H9 (cell line): ENCODE measurements around the gene PTPN23. TPM values are rescaled to one million over a fixed set of nuclear protein-coding genes. Genes with fewer than 3 reads are reported as not detected.

Experiments used
- DNase-seq: peaks from one replicate; pipeline ENCODE4 v3.0.0-alpha.2; 2017
- H2AFZ ChIP-seq: one replicate; pipeline ENCODE4 v1.6.1; 2013; ENCODE audit warnings: mild to moderate bottlenecking, low read length, control low read depth, moderate library complexity
- H2AK5ac ChIP-seq: 2 replicates; pipeline ENCODE4 v1.6.1; 2013; ENCODE audit warnings: low read length, control low read depth, mixed read lengths; ENCODE audit not compliant: insufficient read length
- H2BK120ac ChIP-seq: one replicate; pipeline ENCODE4 v1.6.1; 2013; ENCODE audit warnings: low read depth, mild to moderate bottlenecking, low read length, control low read depth, inconsistent platforms; ENCODE audit not compliant: poor library complexity, severe bottlenecking
- H2BK12ac ChIP-seq: 2 replicates; pipeline ENCODE4 v1.6.1; 2013; ENCODE audit warnings: low read length, control low read depth, mixed read lengths, low read depth; ENCODE audit not compliant: insufficient read length
- H2BK15ac ChIP-seq: 2 replicates; pipeline ENCODE4 v1.6.1; 2013; ENCODE audit warnings: low read depth, low read length, control low read depth
- H2BK20ac ChIP-seq: one replicate; pipeline ENCODE4 v1.6.1; 2013; ENCODE audit warnings: low read depth, mild to moderate bottlenecking, low read length, control low read depth, inconsistent platforms; ENCODE audit not compliant: poor library complexity, severe bottlenecking
- H2BK5ac ChIP-seq: 2 replicates; pipeline ENCODE4 v1.6.1; 2013; ENCODE audit warnings: low read length, control low read depth, mixed read lengths; ENCODE audit not compliant: insufficient read length
- H3K14ac ChIP-seq: 2 replicates; pipeline ENCODE4 v1.6.1; 2013; ENCODE audit warnings: low read length, control low read depth; ENCODE audit not compliant: insufficient read depth
- H3K18ac ChIP-seq: 2 replicates; pipeline ENCODE4 v1.6.1; 2013; ENCODE audit warnings: low read depth, mild to moderate bottlenecking, mixed read lengths, low read length, control low read depth; ENCODE audit not compliant: insufficient read length
- H3K23ac ChIP-seq: 2 replicates; pipeline ENCODE4 v1.6.1; 2013; ENCODE audit warnings: low read length, control low read depth, mixed read lengths, low read depth; ENCODE audit not compliant: insufficient read length
- H3K23me2 ChIP-seq: 2 replicates; pipeline ENCODE4 v1.6.1; 2013; ENCODE audit warnings: low read depth, mild to moderate bottlenecking, mixed read lengths, low read length, control low read depth; ENCODE audit not compliant: insufficient read length, poor library complexity, severe bottlenecking
- H3K27ac ChIP-seq: 2 replicates; pipeline ENCODE4 v1.5.1; 2013; ENCODE audit warnings: low read length, control low read depth, mixed read lengths, low read depth; ENCODE audit not compliant: insufficient read length
- H3K27me3 ChIP-seq: 2 replicates; pipeline ENCODE4 v1.6.1; 2013; ENCODE audit warnings: low read length, control low read depth, inconsistent platforms; ENCODE audit not compliant: insufficient read depth
- H3K4ac ChIP-seq: 2 replicates; pipeline ENCODE4 v1.6.1; 2013; ENCODE audit warnings: low read depth, mild to moderate bottlenecking, control low read depth, inconsistent platforms, low read length, moderate library complexity
- H3K4me1 ChIP-seq: 2 replicates; pipeline ENCODE4 v1.6.1; 2013; ENCODE audit warnings: low read length, control low read depth, inconsistent platforms; ENCODE audit not compliant: insufficient read depth
- H3K4me2 ChIP-seq: 2 replicates; pipeline ENCODE4 v1.6.1; 2013; ENCODE audit warnings: low read length, control low read depth, mixed read lengths; ENCODE audit not compliant: insufficient read length, insufficient read depth
- H3K56ac ChIP-seq: 2 replicates; pipeline ENCODE4 v1.6.1; 2013; ENCODE audit warnings: low read depth, mild to moderate bottlenecking, mixed read lengths, low read length, control low read depth; ENCODE audit not compliant: insufficient read length
- H3K79me1 ChIP-seq: 2 replicates; pipeline ENCODE4 v1.6.1; 2013; ENCODE audit warnings: low read depth, mild to moderate bottlenecking, moderate library complexity, low read length, control low read depth, inconsistent platforms; ENCODE audit not compliant: insufficient read depth, poor library complexity, severe bottlenecking
- H3K79me2 ChIP-seq: 2 replicates; pipeline ENCODE4 v1.6.1; 2013; ENCODE audit warnings: low read length, control low read depth, inconsistent platforms; ENCODE audit not compliant: insufficient read depth
- H3K9ac ChIP-seq: 2 replicates; pipeline ENCODE4 v1.6.1; 2013; ENCODE audit warnings: low read length, control low read depth, mixed read lengths; ENCODE audit not compliant: insufficient read length; ENCODE audit errors: extremely low read depth
- H3K9me3 ChIP-seq: one replicate; pipeline ENCODE4 v1.6.1; 2013; ENCODE audit warnings: low read depth, low read length, inconsistent platforms; ENCODE audit not compliant: control insufficient read depth
- H3T11ph ChIP-seq: one replicate; pipeline ENCODE4 v1.6.1; 2013; ENCODE audit warnings: mild to moderate bottlenecking, low read length, control low read depth, inconsistent platforms
- H4K20me1 ChIP-seq: one replicate; pipeline ENCODE4 v1.6.1; 2013; ENCODE audit not compliant: control insufficient read depth, insufficient read length, insufficient read depth
- H4K5ac ChIP-seq: 2 replicates; pipeline ENCODE4 v1.6.1; 2013; ENCODE audit warnings: low read depth, mild to moderate bottlenecking, mixed read lengths, low read length, control low read depth; ENCODE audit not compliant: insufficient read length
- H4K8ac ChIP-seq: replicated peaks from 2 replicates; pipeline ENCODE4 v1.6.1; 2013; ENCODE audit warnings: low read length, control low read depth, mixed read lengths, low read depth; ENCODE audit not compliant: insufficient read length
- H4K91ac ChIP-seq: 2 replicates; pipeline ENCODE4 v1.6.1; 2013; ENCODE audit warnings: low read depth, mild to moderate bottlenecking, moderate library complexity, mixed read lengths, low read length, control low read depth; ENCODE audit not compliant: insufficient read length
- H3K27ac Mint-ChIP-seq, 3 experiments: 2 replicates in 2 of 3; 3 replicates in 1 of 3; pipeline ENCODE4 v1.8.0; 2020 to 2021; ENCODE audit warnings: mixed read lengths in 3 of 3, mild to moderate bottlenecking in 1 of 3, moderate library complexity in 1 of 3
- H3K27me3 Mint-ChIP-seq: 2 replicates; pipeline ENCODE4 v1.8.0; 2021; ENCODE audit warnings: low read depth, mild to moderate bottlenecking, moderate library complexity, mixed read lengths
- H3K36me3 Mint-ChIP-seq, 3 experiments: 2 replicates in 2 of 3; 3 replicates in 1 of 3; pipeline ENCODE4 v1.8.0; 2020 to 2021; ENCODE audit warnings: low read depth in 3 of 3, mixed read lengths in 3 of 3; ENCODE audit not compliant: insufficient read depth in 1 of 3
- H3K4me1 Mint-ChIP-seq, 2 experiments: 2 replicates each; pipeline ENCODE4 v1.8.0; 2020; ENCODE audit warnings: mixed read lengths in 2 of 2
- H3K4me3 Mint-ChIP-seq, 2 experiments: 2 replicates in 1 of 2; 3 replicates in 1 of 2; pipeline ENCODE4 v1.8.0; 2020 to 2021; ENCODE audit warnings: mild to moderate bottlenecking in 2 of 2, mixed read lengths in 2 of 2, moderate library complexity in 1 of 2
- H3K9me3 Mint-ChIP-seq, 2 experiments: 2 replicates in 1 of 2; 3 replicates in 1 of 2; pipeline ENCODE4 v1.8.0; 2020; ENCODE audit warnings: mild to moderate bottlenecking in 2 of 2, mixed read lengths in 2 of 2, moderate library complexity in 1 of 2
- CTCF ChIP-seq: fragments of 200-600 bp; sonication (generic); conservative IDR thresholded peaks from 3 replicates; pipeline ENCODE4 v1.8.0; 2021; ENCODE audit warnings: antibody characterized with exemption, mild to moderate bottlenecking
- WGBS: extraction: QIAGEN DNeasy Blood & Tissue Kit; methylation state at CpG from one replicate; pipeline ENCODE4 v1.1.7; 2013; ENCODE audit warnings: missing lambda C conversion rate, low lambda C conversion rate, mixed read lengths; ENCODE audit not compliant: insufficient read length; ENCODE audit errors: extremely low coverage; 5-methylcytosine and 5-hydroxymethylcytosine counted together
- total RNA-seq: library from RNA; stranded (reverse); gene quantifications from 2 replicates; pipeline ENCODE4 v1.2.1, GENCODE V29; 2021

PTPN23 gene
- total RNA-seq, 1 experiment from 2014 or later = 42.2 TPM

- H3K27me3 Mint-ChIP-seq = no peaks in the 10 kb centered on the region; the same call in 1 of the 2 replicates
- H4K5ac ChIP-seq = no peak overlapping the region
- H3K14ac ChIP-seq = no peak overlapping the region
- H3K36me3 Mint-ChIP-seq = peaks cover 18 to 50% (median 34%) of the 10 kb centered on the region in 3 experiments
- no peak overlapping the region for H3K4me3 Mint-ChIP-seq
- no peaks in the 10 kb centered on the region for H3K9me3 ChIP-seq
- no peak overlapping the region for H2AK5ac ChIP-seq
- H2BK5ac ChIP-seq = no peak overlapping the region
- no peak overlapping the region for H2BK12ac ChIP-seq
- H2AFZ ChIP-seq = no peak overlapping the region
- H3K27me3 ChIP-seq = no peaks in the 10 kb centered on the region
- no peaks in the 10 kb centered on the region for H3K4me1 ChIP-seq
- no peak overlapping the region for H2BK120ac ChIP-seq
- H3K4me2 ChIP-seq = no peak overlapping the region
- H3K79me1 ChIP-seq = no peaks in the 10 kb centered on the region
- no peak overlapping the region for H4K8ac ChIP-seq
- no peak overlapping the region for H3T11ph ChIP-seq
- H4K20me1 ChIP-seq = no peaks in the 10 kb centered on the region
- no peak overlapping the region for H4K91ac ChIP-seq
- DNase-seq = no peak
- H3K27ac Mint-ChIP-seq = peak overlapping the region in 1 of 3 experiments; percentile 33; a peak in 1 of 7 replicates
- no peak overlapping the region for H2BK15ac ChIP-seq
- H3K4ac ChIP-seq = no peak overlapping the region
- H3K27ac ChIP-seq = no peak overlapping the region
- H2BK20ac ChIP-seq = no peak overlapping the region
- no CpG with 5 or more reads among the region's 18 CpGs for WGBS
- no peak overlapping the region for H3K23ac ChIP-seq
- no peak overlapping the region for H3K9ac ChIP-seq
- no peaks in the 10 kb centered on the region for H3K9me3 Mint-ChIP-seq
- H3K79me2 ChIP-seq = no peaks in the 10 kb centered on the region
- TF ChIP-seq CTCF = no peak
- H3K4me1 Mint-ChIP-seq = no peaks in the 10 kb centered on the region
- no peaks in the 10 kb centered on the region for H3K23me2 ChIP-seq
- H3K56ac ChIP-seq = no peak overlapping the region
- no peak overlapping the region for H3K18ac ChIP-seq
Measured at GRCh38 chr3:47407896-47408838, 27.3 kb downstream of the PTPN23 start.
